Skeletal muscle tissue (tissue), 4 donors: ENCODE measurements around the gene KLF15. TPM values are rescaled to one million over a fixed set of nuclear protein-coding genes. Genes with fewer than 3 reads are reported as not detected.

ENCODE experiments used
- H3K27ac ChIP-seq: one replicate; pipeline ENCODE4 v1.7.0; 2013; ENCODE audit warnings: mild to moderate bottlenecking, low read depth, low read length, inconsistent platforms
- H3K27me3 ChIP-seq, 3 donors: one replicate each; pipeline ENCODE4 v1.7.0; 2013; ENCODE audit warnings: low read length in 3 of 3; ENCODE audit not compliant: control insufficient read depth in 3 of 3, insufficient read depth in 3 of 3
- H3K36me3 ChIP-seq, 3 donors: one replicate each; pipeline ENCODE4 v1.7.0; 2013; ENCODE audit warnings: low read length in 3 of 3; ENCODE audit not compliant: control insufficient read depth in 3 of 3, insufficient read depth in 3 of 3
- H3K4me1 ChIP-seq, 3 donors: one replicate each; pipeline ENCODE4 v1.7.0; 2013; ENCODE audit warnings: low read length in 3 of 3, mild to moderate bottlenecking in 3 of 3; ENCODE audit not compliant: control insufficient read depth in 3 of 3, insufficient read depth in 3 of 3
- H3K4me3 ChIP-seq, 3 donors: one replicate each; pipeline ENCODE4 v1.7.0; 2013; ENCODE audit warnings: low read length in 3 of 3
- H3K9ac ChIP-seq, 3 donors: one replicate each; pipeline ENCODE4 v1.7.0; 2013; ENCODE audit warnings: low read length in 3 of 3, mild to moderate bottlenecking in 3 of 3, moderate library complexity in 2 of 3, low read depth in 1 of 3
- H3K9me3 ChIP-seq, 3 donors: one replicate each; pipeline ENCODE4 v1.7.0; 2013; ENCODE audit warnings: low read length in 3 of 3; ENCODE audit not compliant: control insufficient read depth in 3 of 3
- total RNA-seq: library from RNA; depleted of rRNA; stranded (reverse); fragments of >200 nt; gene quantifications from one replicate; pipeline ENCODE4 v1.2.3, GENCODE V29; 2014
- donor health status: Osteomylitis.

Gene KLF15
- total RNA-seq, 1 donor from 2014 or later: 2.6 TPM

GRCh38 chr3:126365351-126366277 is 8.4 kb upstream of the KLF15 start:
- Histone ChIP-seq H3K9ac (no peak overlapping the region), H3K36me3 (no peaks in the 10 kb centered on the region), H3K4me3 (no peak overlapping the region), H3K4me1 (peaks cover 10 to 13% (median 13%) of the 10 kb centered on the region in 3 donors), H3K27ac (no peak overlapping the region), H3K9me3 (no peaks in the 10 kb centered on the region), H3K27me3 (peaks cover 0 to 12% (median 0%) of the 10 kb centered on the region in 3 donors)

- Histone ChIP-seq H3K9ac (no peak overlapping the region), H3K9me3 (no peaks in the 10 kb centered on the region), H3K27me3 (peaks cover 0 to 15% (median 5%) of the 10 kb centered on the region in 3 donors), H3K4me3 (no peak overlapping the region), H3K27ac (no peak overlapping the region), H3K4me1 (peaks cover 3 to 5% (median 5%) of the 10 kb centered on the region in 3 donors), H3K36me3 (no peaks in the 10 kb centered on the region)
Observed at GRCh38 chr3:126364731-126365301, 7.6 kb upstream of the KLF15 start.

GRCh38 chr3:126364130-126364695 is 7.0 kb upstream of the KLF15 start:
- Histone ChIP-seq H3K27ac (no peak overlapping the region), H3K27me3 (peaks cover 0 to 15% (median 5%) of the 10 kb centered on the region in 3 donors), H3K9me3 (no peaks in the 10 kb centered on the region), H3K4me1 (no peaks in the 10 kb centered on the region), H3K36me3 (no peaks in the 10 kb centered on the region), H3K9ac (no peak overlapping the region), H3K4me3 (no peak overlapping the region)

- no peaks in the 10 kb centered on the region for H3K9me3 ChIP-seq
- H3K4me3 ChIP-seq: no peak overlapping the region
- H3K36me3 ChIP-seq: peaks cover 0 to 1% (median 0%) of the 10 kb centered on the region in 3 donors
- peaks cover 18 to 21% (median 19%) of the 10 kb centered on the region in 3 donors for H3K4me1 ChIP-seq
- no peak overlapping the region for H3K27ac ChIP-seq
- H3K27me3 ChIP-seq: peaks cover 0 to 12% (median 5%) of the 10 kb centered on the region in 3 donors
- H3K9ac ChIP-seq: no peak overlapping the region
Observed at GRCh38 chr3:126361211-126361610, 4.0 kb upstream of the KLF15 start.

- peaks cover 0 to 12% (median 5%) of the 10 kb centered on the region in 3 donors for H3K27me3 ChIP-seq
- H3K9ac ChIP-seq: no peak overlapping the region
- H3K36me3 ChIP-seq: peaks cover 0 to 3% (median 0%) of the 10 kb centered on the region in 3 donors
- no peaks in the 10 kb centered on the region for H3K9me3 ChIP-seq
- H3K4me1 ChIP-seq: peaks cover 21 to 24% (median 22%) of the 10 kb centered on the region in 3 donors
- no peak overlapping the region for H3K27ac ChIP-seq
- no peak overlapping the region for H3K4me3 ChIP-seq
Observed at GRCh38 chr3:126360714-126361060, 3.5 kb upstream of the KLF15 start.

- Histone ChIP-seq H3K9ac (no peak overlapping the region), H3K27me3 (peaks cover 0 to 12% (median 5%) of the 10 kb centered on the region in 3 donors), H3K9me3 (no peaks in the 10 kb centered on the region), H3K36me3 (peaks cover 0 to 3% (median 0%) of the 10 kb centered on the region in 3 donors), H3K27ac (no peak overlapping the region), H3K4me1 (peaks cover 26 to 30% (median 27%) of the 10 kb centered on the region in 3 donors), H3K4me3 (no peak overlapping the region)
Observed at GRCh38 chr3:126360046-126360713, 3.0 kb upstream of the KLF15 start.

- H3K4me3 ChIP-seq: no peak overlapping the region
- peaks cover 40 to 43% (median 40%) of the 10 kb centered on the region in 3 donors for H3K4me1 ChIP-seq
- no peaks in the 10 kb centered on the region for H3K9me3 ChIP-seq
- H3K36me3 ChIP-seq: peaks cover 0 to 3% (median 0%) of the 10 kb centered on the region in 3 donors
- H3K9ac ChIP-seq: peak overlapping the region in 1 of 3 donors; percentile 5
- H3K27ac ChIP-seq: no peak overlapping the region
- peaks cover 0 to 12% (median 5%) of the 10 kb centered on the region in 3 donors for H3K27me3 ChIP-seq
Observed at GRCh38 chr3:126358816-126359181, 1.6 kb upstream of the KLF15 start.

- peaks cover 0 to 12% (median 5%) of the 10 kb centered on the region in 3 donors for H3K27me3 ChIP-seq
- peaks cover 41 to 49% (median 46%) of the 10 kb centered on the region in 3 donors for H3K4me1 ChIP-seq
Observed at GRCh38 chr3:126358038-126358815, 1.0 kb upstream of the KLF15 start.

More at GRCh38 chr3:126358038-126358815, 1.0 kb upstream of the KLF15 start:
- Histone ChIP-seq H3K4me3 (peak overlapping the region; percentile 59 to 83 (median 81)), H3K9ac (peak overlapping the region; percentile 5 to 71 (median 67)), H3K36me3 (peaks cover 0 to 3% (median 0%) of the 10 kb centered on the region in 3 donors), H3K27ac (peak overlapping the region; percentile 55), H3K9me3 (no peaks in the 10 kb centered on the region)
